A673 (cell line): ENCODE measurements around the gene FBRS. TPM values are rescaled to one million over a fixed set of nuclear protein-coding genes. Genes with fewer than 3 reads are reported as not detected.

Experiments used
- BruUV-seq: library from RNA; stranded (reverse); fragments of 400-500 nt; replicated peaks from 2 replicates; lab custom pipeline; 2021; lab: Mats Ljungman, UMichigan
- CTCF ChIA-PET: fragments of 300-600 bp; sonication (Branson Sonifier 250); formaldehyde crosslinking; loops from one replicate; lab custom pipeline; 2022; ENCODE audit warnings: antibody characterized with exemption; lab: Charles Lee
- POLR2A ChIA-PET: fragments of 300-600 bp; sonication (Branson Sonifier 250); formaldehyde crosslinking; loops from one replicate; lab custom pipeline; 2022; ENCODE audit warnings: antibody characterized with exemption; ENCODE audit not compliant: low non-redundant PET; lab: Charles Lee
- DNase-seq: peaks from one replicate; pipeline ENCODE4 v3.0.0-alpha.2; 2015; ENCODE audit warnings: low spot score
- H3K27ac ChIP-seq: fragments of 200-600 bp; sonication (generic); 2 replicates; pipeline ENCODE4 v1.5.1; 2016; ENCODE audit warnings: mixed run types, low read depth, mild to moderate bottlenecking, mixed read lengths, antibody characterized with exemption, low read length; ENCODE audit not compliant: poor library complexity, severe bottlenecking
- H3K27me3 ChIP-seq: fragments of 200-600 bp; sonication (generic); replicated peaks from 2 replicates; pipeline ENCODE4 v1.6.1; 2017; ENCODE audit warnings: mixed run types, low read depth, mild to moderate bottlenecking, mixed read lengths, antibody characterized with exemption, low read length; ENCODE audit not compliant: insufficient read depth, poor library complexity
- H3K36me3 ChIP-seq: fragments of 200-600 bp; sonication (generic); 2 replicates; pipeline ENCODE4 v1.6.1; 2016; ENCODE audit warnings: mixed run types, mild to moderate bottlenecking, mixed read lengths, antibody characterized with exemption, low read length; ENCODE audit not compliant: insufficient read depth, poor library complexity, severe bottlenecking
- H3K4me1 ChIP-seq: fragments of 200-600 bp; sonication (generic); 2 replicates; pipeline ENCODE4 v1.6.1; 2017; ENCODE audit warnings: mixed run types, mild to moderate bottlenecking, mixed read lengths, antibody characterized with exemption, low read length; ENCODE audit not compliant: insufficient read depth, poor library complexity, severe bottlenecking
- H3K4me3 ChIP-seq: fragments of 200-600 bp; sonication (generic); 2 replicates; pipeline ENCODE4 v1.5.1; 2016; ENCODE audit warnings: low read depth, mixed run types, mild to moderate bottlenecking, mixed read lengths, low read length; ENCODE audit not compliant: poor library complexity, severe bottlenecking
- H3K9me3 ChIP-seq: fragments of 200-600 bp; sonication (generic); 2 replicates; pipeline ENCODE4 v1.6.1; 2016; ENCODE audit warnings: mixed run types, low read depth, mild to moderate bottlenecking, mixed read lengths, antibody characterized with exemption, low read length; ENCODE audit not compliant: poor library complexity, severe bottlenecking
- CTCF ChIP-seq: fragments of 300-800, 200-600 bp; sonication (generic); conservative IDR thresholded peaks from 2 replicates; pipeline ENCODE4 v1.5.1; 2017; ENCODE audit warnings: low read depth, mild to moderate bottlenecking, antibody characterized with exemption, low read length, moderate library complexity, mixed read lengths
- EZH2 ChIP-seq: fragments of 200-600 bp; sonication (generic); IDR thresholded peaks from 2 replicates; pipeline ENCODE4 v1.6.1; 2017; ENCODE audit warnings: borderline replicate concordance, low read depth, mild to moderate bottlenecking, mixed read lengths, antibody characterized with exemption, low read length; ENCODE audit not compliant: poor library complexity, severe bottlenecking
- intact Hi-C: fragments of 100-400 bp; cut with micrococcal nuclease; formaldehyde crosslinking; loops from one replicate; pipeline ENCODE4 v1.10.0; 2022; ENCODE audit not compliant: unreplicated experiment
- total RNA-seq: library from RNA; stranded (reverse); gene quantifications from 2 replicates; pipeline ENCODE4 v1.2.3, GENCODE V29; 2021

Gene FBRS
- total RNA-seq, 1 experiment from 2014 or later: 79.9 TPM

- H3K27ac ChIP-seq: peak overlapping the region; percentile 85
Measured at GRCh38 chr16:30651124-30652004, 6.9 kb upstream of the FBRS start.

GRCh38 chr16:30652005-30652296 is 6.3 kb upstream of the FBRS start:
- intact Hi-C loops: no loop called here
- Histone ChIP-seq H3K27me3 (no peaks in the 10 kb centered on the region), H3K27ac (peak overlapping the region; percentile 85), H3K4me3 (peak overlapping the region; percentile 86), H3K36me3 (peaks cover 30% of the 10 kb centered on the region), H3K9me3 (no peaks in the 10 kb centered on the region), H3K4me1 (peaks cover 5% of the 10 kb centered on the region)
- TF ChIP-seq CTCF: no peak
- TF ChIP-seq EZH2: no peak
- ChIA-PET CTCF (interaction anchor here (0.5 kb wide), 1 partner anchor 241 kb away, joined by 3 read pairs; no protein-coding TSS in a partner anchor), POLR2A (no interaction called here)
- DNase-seq: no peak
- BruUV-seq: TSS peak; percentile 30

More at GRCh38 chr16:30651124-30652004, 6.9 kb upstream of the FBRS start:
- ChIA-PET CTCF (interaction anchor here (0.5 kb wide), 1 partner anchor 240 kb away, joined by 3 read pairs; no protein-coding TSS in a partner anchor), POLR2A (no interaction called here)
- DNase-seq: peak; percentile 65
- intact Hi-C loops: no loop called here
- Histone ChIP-seq H3K36me3 (peaks cover 28% of the 10 kb centered on the region), H3K27me3 (no peaks in the 10 kb centered on the region), H3K4me3 (peak overlapping the region; percentile 86), H3K9me3 (no peaks in the 10 kb centered on the region), H3K4me1 (peaks cover 5% of the 10 kb centered on the region)
- BruUV-seq: no TSS peak
- TF ChIP-seq CTCF: peak; percentile 53
- no peak for TF ChIP-seq EZH2

GRCh38 chr16:30652718-30653117 is 5.5 kb upstream of the FBRS start:
- Histone ChIP-seq H3K36me3 (peaks cover 30% of the 10 kb centered on the region), H3K27ac (no peak overlapping the region), H3K27me3 (no peaks in the 10 kb centered on the region), H3K9me3 (no peaks in the 10 kb centered on the region), H3K4me1 (peaks cover 11% of the 10 kb centered on the region), H3K4me3 (no peak overlapping the region)
- no peak for DNase-seq
- POLR2A ChIA-PET: no interaction called here
- CTCF ChIA-PET: no interaction called here
- no TSS peak for BruUV-seq
- TF ChIP-seq CTCF: no peak
- no peak for TF ChIP-seq EZH2
- intact Hi-C loops: no loop called here
